GM18951 (cell line): ENCODE measurements around the gene SLC6A7.

Experiments
- POLR2A ChIP-seq: IDR thresholded peaks from 4 replicates; pipeline ENCODE4 v1.6.1; 2011; ENCODE audit warnings: mild to moderate bottlenecking; ENCODE audit not compliant: insufficient read length, insufficient read depth; ENCODE audit errors: extremely low read depth
- in situ Hi-C: fragments of 300-500 bp; cut with MboI; formaldehyde crosslinking; loops from one replicate; pipeline ENCODE4 v1.12.0; 2022; ENCODE audit warnings: low sequenced_read_pairs, mixed read lengths, inconsistent platforms; ENCODE audit not compliant: unreplicated experiment

The SLC6A7 gene

GRCh38 chr5:150189728-150190502 lies at the start of gene SLC6A7:
SLC6A7 (plus strand) TSS chr5:150190062; CDS start chr5:150190328, 266 bp downstream.
- no peak for TF ChIP-seq POLR2A
- in situ Hi-C loops = no loop called here

- in situ Hi-C loops = no loop called here
- TF ChIP-seq POLR2A = no peak
Measured at GRCh38 chr5:150140830-150141229, 49.0 kb upstream of the SLC6A7 start.

- in situ Hi-C loops = no loop called here
- no peak for TF ChIP-seq POLR2A
Measured at GRCh38 chr5:150141544-150142184, 48.2 kb upstream of the SLC6A7 start.

DNA sequence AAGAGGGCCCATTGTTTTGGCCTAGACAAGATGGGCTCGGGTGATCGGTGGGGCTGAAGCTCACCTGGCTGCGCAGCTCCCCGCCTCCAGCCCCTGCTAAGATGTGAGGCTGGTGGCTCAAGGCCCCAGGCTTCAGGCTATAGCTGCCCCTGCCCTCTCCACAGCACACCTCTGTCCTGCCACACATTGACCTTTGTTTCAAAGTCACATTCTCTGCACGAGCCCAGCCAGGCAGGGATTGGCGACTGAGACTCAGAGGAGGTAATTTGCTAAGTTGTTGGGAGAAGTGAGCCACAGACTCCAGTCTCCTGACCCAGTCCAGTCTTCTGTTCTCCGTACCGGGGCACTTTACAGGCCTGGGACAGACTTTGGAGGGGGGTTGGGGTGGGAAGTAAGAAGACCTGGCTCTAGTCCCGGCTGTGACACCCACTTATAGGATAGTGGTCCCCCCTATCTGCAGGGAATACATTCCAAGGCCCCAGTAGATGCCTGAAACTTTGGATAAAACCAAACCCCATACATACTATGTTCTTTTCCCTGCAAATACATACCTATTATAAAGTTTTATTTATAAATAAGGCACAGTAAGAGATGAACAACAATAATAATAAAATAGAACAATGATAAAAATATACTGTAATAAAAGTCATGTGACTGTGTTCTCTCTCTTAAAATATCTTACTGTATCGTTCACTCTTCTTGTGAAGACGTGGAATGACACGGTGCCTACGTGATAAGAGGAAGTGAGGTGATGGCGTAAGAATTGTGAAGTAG lies 47.5 kb upstream of the SLC6A7 start:
- no peak for TF ChIP-seq POLR2A
- in situ Hi-C loops = no loop called here

DNA sequence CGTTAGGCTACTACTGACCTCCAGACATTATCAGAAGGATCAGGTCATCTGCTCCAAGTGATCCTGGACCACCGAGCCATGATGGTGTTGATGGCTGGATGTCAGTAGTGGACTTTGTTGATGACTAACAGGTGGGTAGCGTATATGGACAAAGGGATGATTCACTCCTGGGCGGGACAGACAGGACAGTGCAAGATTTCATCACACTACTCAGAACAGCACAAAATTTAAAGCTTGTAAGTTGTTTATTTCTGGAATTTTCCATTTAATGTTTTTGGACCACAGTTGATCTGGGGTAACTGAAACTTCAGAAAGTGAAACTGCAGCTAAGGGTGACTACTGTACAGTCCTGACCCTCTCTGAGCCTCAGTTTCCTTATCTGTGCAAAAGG lies 46.9 kb upstream of the SLC6A7 start:
- in situ Hi-C loops = no loop called here
- TF ChIP-seq POLR2A = no peak

DNA sequence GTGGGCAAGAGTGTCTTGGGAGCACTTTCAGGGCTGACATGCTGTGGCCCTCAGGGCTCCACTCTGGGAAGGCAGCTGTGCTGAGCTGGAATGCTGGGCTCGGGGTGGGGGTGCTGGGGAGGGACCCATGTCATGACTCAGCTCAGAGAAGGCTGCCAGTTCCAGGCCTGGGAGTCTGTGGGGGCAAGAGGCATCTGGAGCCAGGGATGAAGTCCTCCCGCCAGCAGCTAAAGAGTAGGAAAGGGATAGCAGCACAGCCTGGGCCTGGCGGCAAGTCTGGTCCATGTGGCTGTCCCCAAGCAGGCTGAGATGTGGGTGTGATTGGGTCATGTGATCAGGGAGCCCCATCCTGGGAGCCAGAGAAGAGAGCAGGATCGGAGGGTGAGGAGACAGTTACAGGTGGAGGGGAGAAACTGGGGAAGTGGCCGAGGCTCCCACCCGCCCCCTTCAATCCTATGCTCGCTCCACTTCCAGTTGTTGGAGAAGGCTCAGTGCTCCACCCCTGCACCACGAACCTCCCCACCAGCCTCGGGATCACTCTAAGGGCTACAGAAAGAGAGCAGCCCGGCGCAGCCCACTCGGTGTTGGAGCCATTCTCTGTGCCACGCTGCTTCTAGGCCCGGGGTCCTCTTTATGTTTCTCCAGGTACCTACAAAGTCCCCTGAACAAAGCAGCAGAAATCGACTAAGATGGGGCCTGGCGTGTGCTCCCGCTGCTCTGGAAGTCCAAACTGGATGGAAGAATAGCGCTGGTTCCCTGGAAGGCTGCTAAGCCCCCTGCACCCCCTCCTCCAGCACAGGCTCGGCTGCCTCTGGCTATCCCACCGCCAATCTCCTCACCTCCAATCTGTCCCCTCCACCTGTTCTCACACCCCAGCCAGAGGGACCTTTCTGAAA lies 46.3 kb upstream of the SLC6A7 start:
- TF ChIP-seq POLR2A = no peak
- in situ Hi-C loops = no loop called here

DNA sequence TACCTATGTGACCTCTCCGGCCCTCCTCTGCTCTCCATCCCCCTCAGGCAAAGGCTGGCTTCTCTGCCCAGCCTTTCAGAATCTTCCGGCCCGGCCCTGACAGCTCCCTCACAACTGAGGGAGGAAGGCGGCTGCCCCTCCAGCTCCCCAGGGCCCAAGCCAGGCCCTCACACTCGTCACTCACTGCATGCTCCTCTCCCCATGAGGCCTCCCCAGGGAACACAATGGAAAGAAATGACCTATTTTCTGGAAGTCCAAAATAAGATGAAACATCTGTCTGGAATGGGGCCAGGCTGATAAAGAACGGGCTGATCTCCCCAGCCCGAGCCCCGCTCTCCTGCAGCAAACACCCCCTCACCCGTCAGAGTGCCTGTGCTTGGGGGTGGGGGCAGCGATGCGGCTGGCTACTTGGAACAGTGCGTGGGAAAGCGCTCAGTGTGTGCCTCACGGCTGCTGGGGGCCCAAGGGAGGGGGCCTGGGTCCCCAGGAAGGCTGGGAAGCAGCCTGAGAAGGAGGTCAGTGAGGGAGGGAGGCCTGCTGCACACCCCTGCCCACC lies 45.5 kb upstream of the SLC6A7 start:
- in situ Hi-C loops = no loop called here
- no peak for TF ChIP-seq POLR2A

- in situ Hi-C loops = no loop called here
- no peak for TF ChIP-seq POLR2A
Measured at GRCh38 chr5:150144879-150145278, 45.0 kb upstream of the SLC6A7 start.

GRCh38 chr5:150146235-150146634 lies 43.6 kb upstream of the SLC6A7 start:
- in situ Hi-C loops = no loop called here
- TF ChIP-seq POLR2A = no peak

- in situ Hi-C loops = no loop called here
Measured at GRCh38 chr5:150146862-150147601, 42.8 kb upstream of the SLC6A7 start.

DNA sequence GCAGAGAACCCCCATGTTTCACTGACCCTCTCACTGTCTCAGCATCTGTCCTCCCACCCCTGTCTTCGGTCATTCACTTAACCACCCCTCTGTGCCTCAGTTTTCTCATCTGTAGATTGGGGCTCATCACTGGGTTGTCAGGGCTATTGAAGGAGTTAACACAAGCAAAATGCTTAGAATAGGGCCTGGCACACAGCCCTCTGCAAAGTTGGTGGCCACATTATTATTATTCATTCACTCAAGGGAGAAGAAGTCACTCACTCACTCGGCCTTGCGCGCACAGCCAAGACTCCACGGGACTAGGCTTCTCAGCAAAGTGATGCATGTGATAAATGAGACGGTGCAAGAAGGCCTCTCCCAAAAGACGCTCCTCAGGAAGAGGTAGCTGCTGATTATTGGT lies 42.2 kb upstream of the SLC6A7 start:
- in situ Hi-C loops = no loop called here
- no peak for TF ChIP-seq POLR2A

More at GRCh38 chr5:150146862-150147601, 42.8 kb upstream of the SLC6A7 start:
- no peak for TF ChIP-seq POLR2A
